Liver (tissue), 9 donors: Measurements from ENCODE around the gene PLCB1. TPM values are rescaled to one million over a fixed set of nuclear protein-coding genes. Genes with fewer than 3 reads are reported as not detected.

Source experiments
- DNase-seq: peaks from one replicate; pipeline ENCODE4 v3.0.0-alpha.2; 2017; ENCODE audit warnings: low spot score
- H3K27ac ChIP-seq, 2 donors: one replicate each; pipeline ENCODE4 v1.7.0; 2013; ENCODE audit warnings: inconsistent platforms in 2 of 2, low read length in 2 of 2, control low read depth in 1 of 2, low read depth in 1 of 2, mild to moderate bottlenecking in 1 of 2
- H3K27me3 ChIP-seq, 4 donors: one replicate each; pipeline versions ENCODE4 v1.6.1 to v1.7.0; 2013; ENCODE audit warnings: low read length in 3 of 4, inconsistent platforms in 1 of 4, mild to moderate bottlenecking in 1 of 4, moderate library complexity in 1 of 4; ENCODE audit not compliant: control insufficient read depth in 4 of 4, insufficient read depth in 4 of 4
- H3K36me3 ChIP-seq, 4 donors: one replicate each; pipeline versions ENCODE4 v1.6.1 to v1.7.0; 2013; ENCODE audit warnings: low read length in 3 of 4, mild to moderate bottlenecking in 3 of 4, low read depth in 1 of 4, moderate library complexity in 1 of 4; ENCODE audit not compliant: control insufficient read depth in 4 of 4, insufficient read depth in 3 of 4
- H3K4me1 ChIP-seq, 4 donors: one replicate each; pipeline versions ENCODE4 v1.6.1 to v1.7.0; 2013; ENCODE audit warnings: low read length in 3 of 4, mild to moderate bottlenecking in 3 of 4, moderate library complexity in 1 of 4; ENCODE audit not compliant: control insufficient read depth in 4 of 4, insufficient read depth in 4 of 4
- H3K4me3 ChIP-seq, 3 donors: one replicate each; pipeline versions ENCODE4 v1.6.1 to v1.7.0; 2013; ENCODE audit warnings: low read length in 3 of 3, control low read depth in 1 of 3, low read depth in 1 of 3, mild to moderate bottlenecking in 1 of 3
- H3K9ac ChIP-seq, 2 donors: one replicate each; pipeline ENCODE4 v1.7.0; 2013; ENCODE audit warnings: low read length in 2 of 2, mild to moderate bottlenecking in 2 of 2, moderate library complexity in 2 of 2, control low read depth in 1 of 2, low read depth in 1 of 2
- H3K9me3 ChIP-seq, 4 donors: one replicate each; pipeline versions ENCODE4 v1.6.1 to v1.7.0; 2013; ENCODE audit warnings: low read length in 3 of 4; ENCODE audit not compliant: control insufficient read depth in 4 of 4
- FOXA1 ChIP-seq: IDR thresholded peaks from 2 replicates; pipeline ENCODE4 v1.6.1; 2016; ENCODE audit warnings: antibody characterized with exemption
- FOXA2 ChIP-seq: IDR thresholded peaks from 2 replicates; pipeline ENCODE4 v1.6.1; 2016; ENCODE audit warnings: antibody characterized with exemption
- GABPA ChIP-seq, 2 donors: IDR thresholded peaks in 1 of 2; conservative IDR thresholded peaks in 1 of 2; 2 replicates each; pipeline ENCODE4 v1.6.1; 2016; ENCODE audit warnings: antibody characterized with exemption in 2 of 2, mild to moderate bottlenecking in 1 of 2, moderate library complexity in 1 of 2
- HNF4A ChIP-seq, 2 donors: conservative IDR thresholded peaks; 2 replicates each; pipeline ENCODE4 v1.6.1; 2016; ENCODE audit warnings: antibody characterized with exemption in 2 of 2, mild to moderate bottlenecking in 2 of 2
- HNF4G ChIP-seq: IDR thresholded peaks from 2 replicates; pipeline ENCODE4 v1.6.1; 2016; ENCODE audit warnings: antibody characterized with exemption
- JUND ChIP-seq, 2 donors: IDR thresholded peaks; 2 replicates each; pipeline ENCODE4 v1.6.1; 2016; ENCODE audit warnings: antibody characterized with exemption in 2 of 2
- NR2F2 ChIP-seq: IDR thresholded peaks from 2 replicates; pipeline ENCODE4 v1.6.1; 2016; ENCODE audit warnings: antibody characterized with exemption
- RAD21 ChIP-seq, 2 donors: IDR thresholded peaks; 2 replicates each; pipeline ENCODE4 v1.6.1; 2016; ENCODE audit warnings: antibody characterized with exemption in 2 of 2, mild to moderate bottlenecking in 2 of 2
- RXRA ChIP-seq, 2 donors: IDR thresholded peaks; 2 replicates each; pipeline ENCODE4 v1.6.1; 2017 to 2018; ENCODE audit warnings: antibody characterized with exemption in 2 of 2, mild to moderate bottlenecking in 1 of 2
- TAF1 ChIP-seq: conservative IDR thresholded peaks from 2 replicates; pipeline ENCODE4 v1.6.1; 2016; ENCODE audit warnings: antibody characterized with exemption, mild to moderate bottlenecking
- YY1 ChIP-seq: IDR thresholded peaks from 2 replicates; pipeline ENCODE4 v1.6.1; 2016; ENCODE audit warnings: antibody characterized with exemption, mild to moderate bottlenecking
- WGBS: extraction: QIAGEN DNeasy Blood & Tissue Kit; methylation state at CpG from one replicate; pipeline ENCODE4 v1.1.7; 2013; 5-methylcytosine and 5-hydroxymethylcytosine counted together
- polyA plus RNA-seq, 2 donors: library from polyadenylated mRNA; stranded (reverse) in 1 of 2; unstranded in 1 of 2; fragments of 200-250 nt in 1 of 2; fragments of >200 nt in 1 of 2; fragmentation: Nextera tagmentation in 1 of 2; extraction: Ambion mirVana in 1 of 2; gene quantifications; one replicate each; pipeline versions ENCODE4 v1.2.1 to v1.2.3, GENCODE V29; 2013 to 2015
- total RNA-seq, 2 donors: library from RNA; depleted of rRNA; stranded (reverse); fragments of >200 nt; gene quantifications; one replicate each; pipeline ENCODE4 v1.2.3, GENCODE V29; 2014
- TF ChIP-seq, protein P1 (sequence below): fragments of 150-350 bp; IDR thresholded peaks from 2 replicates; pipeline ENCODE4 v1.5.1; 2017; ENCODE audit warnings: improper control_type of control experiment, low read depth, low read length; ENCODE audit not compliant: missing input control
- TF ChIP-seq, protein P2 (sequence below): IDR thresholded peaks from 2 replicates; pipeline ENCODE4 v1.6.1; 2016; ENCODE audit warnings: antibody characterized with exemption
- TF ChIP-seq, protein P3 (sequence below): IDR thresholded peaks from 2 replicates; pipeline ENCODE4 v1.6.1; 2016; ENCODE audit warnings: antibody characterized with exemption, mild to moderate bottlenecking
- TF ChIP-seq, protein P4 (sequence below): IDR thresholded peaks from 2 replicates; pipeline ENCODE4 v1.6.1; 2016; ENCODE audit warnings: antibody characterized with exemption
- TF ChIP-seq, protein P5 (sequence below): IDR thresholded peaks from 2 replicates; pipeline ENCODE4 v1.6.1; 2016; ENCODE audit warnings: antibody characterized with exemption
- donor health status: healthy.
- donor health status: healthy.
- donor health status: healthy.
- donor health status: healthy.
- donor health status: healthy.

PLCB1 gene
- total and polyA plus RNA-seq, 4 donors, result 3.7 to 13.5 (median 5.9) TPM

DNA sequence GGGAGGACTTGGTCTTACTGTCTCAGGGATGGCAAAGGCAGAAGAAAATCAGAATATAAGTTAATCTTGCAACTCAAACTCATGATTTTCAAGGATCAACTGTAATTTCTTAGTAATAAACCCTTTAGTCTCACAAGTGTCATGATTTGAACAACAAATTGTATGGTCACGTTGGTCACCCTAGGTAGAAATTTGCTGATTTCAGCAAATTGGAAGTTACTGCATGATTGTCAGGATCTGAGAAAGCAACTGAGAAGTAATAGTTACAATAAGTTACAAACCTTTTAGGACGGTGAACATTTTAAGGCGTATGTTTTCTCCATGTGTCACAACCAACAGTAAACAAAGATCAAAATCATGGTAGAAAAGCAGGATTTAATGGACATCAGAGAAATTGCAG is 375.2 kb downstream of the PLCB1 start (continued):
- TF ChIP-seq, protein P1, sequence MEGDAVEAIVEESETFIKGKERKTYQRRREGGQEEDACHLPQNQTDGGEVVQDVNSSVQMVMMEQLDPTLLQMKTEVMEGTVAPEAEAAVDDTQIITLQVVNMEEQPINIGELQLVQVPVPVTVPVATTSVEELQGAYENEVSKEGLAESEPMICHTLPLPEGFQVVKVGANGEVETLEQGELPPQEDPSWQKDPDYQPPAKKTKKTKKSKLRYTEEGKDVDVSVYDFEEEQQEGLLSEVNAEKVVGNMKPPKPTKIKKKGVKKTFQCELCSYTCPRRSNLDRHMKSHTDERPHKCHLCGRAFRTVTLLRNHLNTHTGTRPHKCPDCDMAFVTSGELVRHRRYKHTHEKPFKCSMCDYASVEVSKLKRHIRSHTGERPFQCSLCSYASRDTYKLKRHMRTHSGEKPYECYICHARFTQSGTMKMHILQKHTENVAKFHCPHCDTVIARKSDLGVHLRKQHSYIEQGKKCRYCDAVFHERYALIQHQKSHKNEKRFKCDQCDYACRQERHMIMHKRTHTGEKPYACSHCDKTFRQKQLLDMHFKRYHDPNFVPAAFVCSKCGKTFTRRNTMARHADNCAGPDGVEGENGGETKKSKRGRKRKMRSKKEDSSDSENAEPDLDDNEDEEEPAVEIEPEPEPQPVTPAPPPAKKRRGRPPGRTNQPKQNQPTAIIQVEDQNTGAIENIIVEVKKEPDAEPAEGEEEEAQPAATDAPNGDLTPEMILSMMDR, result no peak
- TF ChIP-seq, protein P2, sequence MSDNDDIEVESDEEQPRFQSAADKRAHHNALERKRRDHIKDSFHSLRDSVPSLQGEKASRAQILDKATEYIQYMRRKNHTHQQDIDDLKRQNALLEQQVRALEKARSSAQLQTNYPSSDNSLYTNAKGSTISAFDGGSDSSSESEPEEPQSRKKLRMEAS, result no peak
- no peak for TF ChIP-seq HNF4G

DNA sequence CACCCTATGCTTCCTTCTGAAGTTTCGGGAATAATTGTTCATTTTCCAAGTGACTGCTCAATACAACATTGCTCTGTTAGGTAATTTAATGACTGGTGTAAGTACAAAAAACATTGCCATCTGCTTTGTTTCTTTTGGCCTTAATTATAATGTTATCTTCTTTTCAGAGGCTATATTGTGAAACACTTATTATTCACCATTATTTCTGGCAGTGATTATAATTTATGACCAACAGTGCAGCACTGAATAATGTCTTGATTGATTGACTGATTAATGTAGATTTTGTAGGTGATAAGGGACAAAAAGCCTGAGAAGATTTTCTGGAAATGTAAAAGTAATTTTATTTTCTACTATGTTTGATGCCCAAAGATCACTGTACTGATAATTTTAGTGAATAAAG is 377.7 kb downstream of the PLCB1 start:
- Histone ChIP-seq H3K36me3 (no peaks in the 10 kb centered on the region), H3K4me1 (no peaks in the 10 kb centered on the region), H3K9ac (no peak overlapping the region), H3K27ac (no peak overlapping the region), H3K4me3 (no peak overlapping the region), H3K9me3 (peaks cover 0 to 3% (median 1%) of the 10 kb centered on the region in 4 donors), H3K27me3 (no peaks in the 10 kb centered on the region)
- TF ChIP-seq HNF4A (conservative IDR thresholded peaks at IDR 0.05) (no peak), RAD21 (IDR thresholded peaks at IDR 0.05) (no peak), FOXA1 (no peak), TAF1 (no peak), NR2F2 (no peak), FOXA2 (no peak), HNF4G (no peak), YY1 (no peak), JUND (IDR thresholded peaks at IDR 0.05) (no peak), GABPA (IDR thresholded peaks at IDR 0.05 in 1 of 2, conservative IDR thresholded peaks at IDR 0.05 in 1 of 2) (no peak), RXRA (IDR thresholded peaks at IDR 0.05) (no peak)
- TF ChIP-seq, protein P1, result no peak
- TF ChIP-seq, protein P2, result no peak
- TF ChIP-seq, protein P3, sequence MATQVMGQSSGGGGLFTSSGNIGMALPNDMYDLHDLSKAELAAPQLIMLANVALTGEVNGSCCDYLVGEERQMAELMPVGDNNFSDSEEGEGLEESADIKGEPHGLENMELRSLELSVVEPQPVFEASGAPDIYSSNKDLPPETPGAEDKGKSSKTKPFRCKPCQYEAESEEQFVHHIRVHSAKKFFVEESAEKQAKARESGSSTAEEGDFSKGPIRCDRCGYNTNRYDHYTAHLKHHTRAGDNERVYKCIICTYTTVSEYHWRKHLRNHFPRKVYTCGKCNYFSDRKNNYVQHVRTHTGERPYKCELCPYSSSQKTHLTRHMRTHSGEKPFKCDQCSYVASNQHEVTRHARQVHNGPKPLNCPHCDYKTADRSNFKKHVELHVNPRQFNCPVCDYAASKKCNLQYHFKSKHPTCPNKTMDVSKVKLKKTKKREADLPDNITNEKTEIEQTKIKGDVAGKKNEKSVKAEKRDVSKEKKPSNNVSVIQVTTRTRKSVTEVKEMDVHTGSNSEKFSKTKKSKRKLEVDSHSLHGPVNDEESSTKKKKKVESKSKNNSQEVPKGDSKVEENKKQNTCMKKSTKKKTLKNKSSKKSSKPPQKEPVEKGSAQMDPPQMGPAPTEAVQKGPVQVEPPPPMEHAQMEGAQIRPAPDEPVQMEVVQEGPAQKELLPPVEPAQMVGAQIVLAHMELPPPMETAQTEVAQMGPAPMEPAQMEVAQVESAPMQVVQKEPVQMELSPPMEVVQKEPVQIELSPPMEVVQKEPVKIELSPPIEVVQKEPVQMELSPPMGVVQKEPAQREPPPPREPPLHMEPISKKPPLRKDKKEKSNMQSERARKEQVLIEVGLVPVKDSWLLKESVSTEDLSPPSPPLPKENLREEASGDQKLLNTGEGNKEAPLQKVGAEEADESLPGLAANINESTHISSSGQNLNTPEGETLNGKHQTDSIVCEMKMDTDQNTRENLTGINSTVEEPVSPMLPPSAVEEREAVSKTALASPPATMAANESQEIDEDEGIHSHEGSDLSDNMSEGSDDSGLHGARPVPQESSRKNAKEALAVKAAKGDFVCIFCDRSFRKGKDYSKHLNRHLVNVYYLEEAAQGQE, result no peak
- TF ChIP-seq, protein P4, sequence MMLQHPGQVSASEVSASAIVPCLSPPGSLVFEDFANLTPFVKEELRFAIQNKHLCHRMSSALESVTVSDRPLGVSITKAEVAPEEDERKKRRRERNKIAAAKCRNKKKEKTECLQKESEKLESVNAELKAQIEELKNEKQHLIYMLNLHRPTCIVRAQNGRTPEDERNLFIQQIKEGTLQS, result no peak
- TF ChIP-seq, protein P5, sequence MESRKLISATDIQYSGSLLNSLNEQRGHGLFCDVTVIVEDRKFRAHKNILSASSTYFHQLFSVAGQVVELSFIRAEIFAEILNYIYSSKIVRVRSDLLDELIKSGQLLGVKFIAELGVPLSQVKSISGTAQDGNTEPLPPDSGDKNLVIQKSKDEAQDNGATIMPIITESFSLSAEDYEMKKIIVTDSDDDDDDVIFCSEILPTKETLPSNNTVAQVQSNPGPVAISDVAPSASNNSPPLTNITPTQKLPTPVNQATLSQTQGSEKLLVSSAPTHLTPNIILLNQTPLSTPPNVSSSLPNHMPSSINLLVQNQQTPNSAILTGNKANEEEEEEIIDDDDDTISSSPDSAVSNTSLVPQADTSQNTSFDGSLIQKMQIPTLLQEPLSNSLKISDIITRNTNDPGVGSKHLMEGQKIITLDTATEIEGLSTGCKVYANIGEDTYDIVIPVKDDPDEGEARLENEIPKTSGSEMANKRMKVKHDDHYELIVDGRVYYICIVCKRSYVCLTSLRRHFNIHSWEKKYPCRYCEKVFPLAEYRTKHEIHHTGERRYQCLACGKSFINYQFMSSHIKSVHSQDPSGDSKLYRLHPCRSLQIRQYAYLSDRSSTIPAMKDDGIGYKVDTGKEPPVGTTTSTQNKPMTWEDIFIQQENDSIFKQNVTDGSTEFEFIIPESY, result no peak
- WGBS, result 97% methylated on average over 1 of the region's 1 CpG
- no peak for DNase-seq
